OCI-LY1 (cell line): ENCODE data around the gene USF1.

Experiments
- H2AFZ ChIP-seq: fragments of 200-600 bp; sonication (generic), shearing (Covaris generic); 2 replicates; pipeline ENCODE4 v1.6.0; 2014; ENCODE audit warnings: antibody characterized with exemption, mild to moderate bottlenecking, low read length
- H3F3A ChIP-seq: fragments of 200-600 bp; sonication (generic), shearing (Covaris generic); 2 replicates; pipeline ENCODE4 v1.6.0; 2014; ENCODE audit warnings: mild to moderate bottlenecking, antibody characterized with exemption, low read length, moderate library complexity; ENCODE audit not compliant: insufficient read depth
- H3K27ac ChIP-seq: fragments of 200-600 bp; sonication (generic); 2 replicates; pipeline ENCODE4 v1.5.1; 2014; ENCODE audit warnings: low read length, mixed run types, mild to moderate bottlenecking, low read depth; ENCODE audit not compliant: poor library complexity, severe bottlenecking
- H3K27me3 ChIP-seq: fragments of 200-600 bp; sonication (generic); 2 replicates; pipeline ENCODE4 v1.6.0; 2014; ENCODE audit warnings: antibody characterized with exemption, mild to moderate bottlenecking, low read length, moderate library complexity; ENCODE audit not compliant: insufficient read depth
- H3K36me3 ChIP-seq: fragments of 200-600 bp; sonication (generic); 2 replicates; pipeline ENCODE4 v1.6.1; 2014; ENCODE audit warnings: mild to moderate bottlenecking, antibody characterized with exemption, low read length, moderate library complexity, mixed read lengths; ENCODE audit not compliant: insufficient read depth
- H3K4me1 ChIP-seq: fragments of 200-600 bp; sonication (generic); 2 replicates; pipeline ENCODE4 v1.5.1; 2014; ENCODE audit warnings: mild to moderate bottlenecking, low read length, moderate library complexity; ENCODE audit not compliant: insufficient read depth, severe bottlenecking
- H3K4me2 ChIP-seq: fragments of 200-600 bp; sonication (generic), shearing (Covaris generic); 2 replicates; pipeline ENCODE4 v1.6.1; 2014; ENCODE audit warnings: low read length
- H3K4me3 ChIP-seq: fragments of 200-600 bp; sonication (generic); 2 replicates; pipeline ENCODE4 v1.5.1; 2014; ENCODE audit warnings: low read length, low read depth, mild to moderate bottlenecking, mixed read lengths; ENCODE audit not compliant: poor library complexity, severe bottlenecking
- H3K79me2 ChIP-seq: fragments of 200-600 bp; shearing (Covaris generic); 2 replicates; pipeline ENCODE4 v1.6.1; 2016; ENCODE audit warnings: mixed run types, low read length, mixed read lengths; ENCODE audit not compliant: insufficient read depth
- H3K9ac ChIP-seq: fragments of 200-600 bp; sonication (generic), shearing (Covaris generic); 2 replicates; pipeline ENCODE4 v1.6.1; 2014; ENCODE audit warnings: mild to moderate bottlenecking, low read length, mixed read lengths
- H3K9me2 ChIP-seq: fragments of 200-600 bp; sonication (generic), shearing (Covaris generic); 2 replicates; pipeline ENCODE4 v1.6.1; 2014; ENCODE audit warnings: low read depth, mild to moderate bottlenecking, low read length, mixed read lengths
- H3K9me3 ChIP-seq: fragments of 200-600 bp; shearing (Covaris generic); 2 replicates; pipeline ENCODE4 v1.6.1; 2014; ENCODE audit warnings: low read length, mixed read lengths
- H4K20me1 ChIP-seq: fragments of 200-600 bp; sonication (generic), shearing (Covaris generic); 2 replicates; pipeline ENCODE4 v1.6.0; 2016; ENCODE audit warnings: mild to moderate bottlenecking, low read length; ENCODE audit not compliant: insufficient read depth
- CTCF ChIP-seq: fragments of 200-600 bp; sonication (generic), shearing (Covaris generic); IDR thresholded peaks from 2 replicates; pipeline ENCODE4 v1.5.1; 2017; ENCODE audit warnings: mild to moderate bottlenecking, antibody characterized with exemption, low read length, moderate library complexity, mixed read lengths
- EZH2 ChIP-seq: fragments of 200-600 bp; sonication (generic), shearing (Covaris generic); IDR thresholded peaks from 2 replicates; pipeline ENCODE4 v1.8.0; 2017; ENCODE audit warnings: borderline replicate concordance, mixed run types, mild to moderate bottlenecking, antibody characterized with exemption, low read length, moderate library complexity, mixed read lengths

USF1 gene

GRCh38 chr1:161021970-161022353 is 23.8 kb downstream of the USF1 start:
- Histone ChIP-seq H2AFZ (no peak overlapping the region), H3K9me2 (no peaks in the 10 kb centered on the region), H4K20me1 (no peaks in the 10 kb centered on the region), H3K4me3 (peak overlapping the region; percentile 76), H3K27me3 (no peaks in the 10 kb centered on the region), H3K4me1 (peaks cover 41% of the 10 kb centered on the region), H3K79me2 (peaks cover 6% of the 10 kb centered on the region), H3K4me2 (peak overlapping the region; percentile 91), H3K36me3 (no peaks in the 10 kb centered on the region), H3K9ac (peak overlapping the region; percentile 63; the same call in 1 of the 2 replicates), H3K9me3 (no peaks in the 10 kb centered on the region), H3K27ac (peak overlapping the region; percentile 57), H3F3A (0 out of 2 replicates have a peak, but pooled peaks cover 4% of the 10 kb centered on the region)
- TF ChIP-seq EZH2 (no peak), CTCF (no peak)

- H3K79me2 ChIP-seq = peaks cover 6% of the 10 kb centered on the region
- H3K9ac ChIP-seq = peak overlapping the region; percentile 72
- peak overlapping the region; percentile 76 for H3K4me3 ChIP-seq
- peaks cover 41% of the 10 kb centered on the region for H3K4me1 ChIP-seq
- H3K4me2 ChIP-seq = peak overlapping the region; percentile 91
- 0 out of 2 replicates have a peak, but pooled peaks cover 4% of the 10 kb centered on the region for H3F3A ChIP-seq
- TF ChIP-seq EZH2 (no peak), CTCF (no peak)
- H3K9me2 ChIP-seq = no peaks in the 10 kb centered on the region
- H3K36me3 ChIP-seq = no peaks in the 10 kb centered on the region
- no peaks in the 10 kb centered on the region for H3K9me3 ChIP-seq
- no peaks in the 10 kb centered on the region for H3K27me3 ChIP-seq
- peak overlapping the region; percentile 30; the same call in 1 of the 2 replicates for H2AFZ ChIP-seq
- H4K20me1 ChIP-seq = no peaks in the 10 kb centered on the region
- peak overlapping the region; percentile 57 for H3K27ac ChIP-seq
Measured at GRCh38 chr1:161021165-161021969, 24.4 kb downstream of the USF1 start.

- Histone ChIP-seq H3K4me3 (peak within 1 kb of the TSS; percentile 76), H3K9ac (peak within 1 kb of the TSS; percentile 72), H3K9me2 (no peaks in the 10 kb centered on the region), H2AFZ (peak within 1 kb of the TSS; percentile 30; the same call in 1 of the 2 replicates), H3K36me3 (no peaks in the 10 kb centered on the region), H3K4me1 (peaks cover 41% of the 10 kb centered on the region), H3K9me3 (no peaks in the 10 kb centered on the region), H3K27me3 (no peaks in the 10 kb centered on the region), H3K79me2 (peaks cover 6% of the 10 kb centered on the region), H4K20me1 (no peaks in the 10 kb centered on the region), H3F3A (0 out of 2 replicates have a peak, but pooled peaks cover 3% of the 10 kb centered on the region), H3K27ac (peak within 1 kb of the TSS; percentile 57), H3K4me2 (peak within 1 kb of the TSS; percentile 91)
- no peak for TF ChIP-seq EZH2
- no peak for TF ChIP-seq CTCF
Measured at GRCh38 chr1:161020509-161021164, 25.1 kb downstream of the USF1 start, which contains the start of gene F11R. TSS of gene F11R (minus strand) at chr1:161021152. CDS start at chr1:161021073, 79 bp downstream.
